Stimulated activated CD8-positive, alpha-beta memory T cell treated with anti-CD3 and anti-CD28 coated beads, Interleukin-4, amount 100 ng/mL, for 48 hours (primary cell): ENCODE measurements around the gene SYTL2.
"Not testable (repeated sequence)": the region's sequence is repeated elsewhere in the genome, so short reads cannot be mapped to it uniquely, and the experiment has no call there.

Source experiments
- DNase-seq: peaks from one replicate; pipeline ENCODE4 v3.0.0-alpha.2; 2020

Gene SYTL2

DNA sequence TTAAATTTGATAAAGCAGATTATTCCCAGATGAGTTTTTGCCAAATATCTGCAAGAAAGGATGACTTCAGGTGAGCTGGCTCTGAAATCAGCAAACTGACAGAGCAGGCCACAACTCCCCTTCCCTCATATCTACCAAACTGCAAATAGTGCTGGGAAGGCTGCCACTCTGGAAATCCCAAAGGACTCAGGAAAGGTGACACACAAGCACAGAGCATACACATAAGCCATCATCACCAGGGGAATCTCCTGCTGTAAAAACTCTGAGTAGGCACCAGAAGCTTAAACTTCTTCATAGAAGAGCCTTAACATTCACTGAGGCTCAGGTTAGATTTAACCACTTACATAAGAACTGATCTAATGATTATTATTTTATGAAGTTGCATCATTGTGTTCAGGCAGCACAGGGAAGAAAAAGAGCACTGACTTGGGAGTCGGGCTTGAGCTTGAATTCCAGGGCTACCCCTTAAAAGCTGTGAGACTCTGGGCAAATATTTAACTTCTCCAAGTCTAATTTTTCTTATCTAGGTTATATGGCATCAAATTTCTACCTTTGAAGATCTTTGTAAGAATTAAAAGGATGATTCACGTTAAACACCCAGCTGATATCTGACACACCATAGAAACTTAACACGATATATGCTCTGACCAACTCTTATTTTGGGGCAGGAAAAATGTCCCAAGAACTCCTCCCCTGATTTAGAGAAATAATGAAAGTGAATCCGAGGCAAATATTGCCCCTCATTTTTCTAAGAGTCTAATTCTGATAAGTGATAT, 15.0 kb downstream of the SYTL2 start:
- DNase-seq = no peak

DNA sequence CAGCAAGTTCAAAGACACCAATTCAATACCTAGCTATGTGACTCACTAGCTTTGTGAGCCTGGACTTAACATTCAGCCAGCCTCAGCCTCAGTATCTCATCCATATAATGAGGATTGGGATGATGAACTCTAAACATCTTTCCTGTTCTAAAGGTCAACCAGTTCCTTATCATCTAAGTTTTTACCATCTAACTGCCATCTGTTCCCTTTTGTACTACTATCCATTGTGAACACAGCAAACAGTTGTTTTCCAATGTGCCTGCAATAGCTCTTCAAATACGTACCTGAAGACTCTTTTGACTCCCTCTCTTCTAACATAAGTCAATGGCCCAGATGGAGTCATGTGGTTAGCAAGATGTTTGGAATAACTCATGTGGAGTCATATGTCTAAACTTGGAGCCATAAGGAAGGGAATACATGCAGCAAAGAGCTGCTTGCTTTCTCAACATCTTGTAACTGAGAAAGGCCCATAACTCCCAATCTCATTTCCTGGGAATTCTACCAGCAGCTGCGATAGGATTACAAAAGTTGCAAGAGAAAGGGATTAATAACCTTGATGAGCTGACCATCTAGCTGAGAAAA, 19.4 kb downstream of the SYTL2 start:
- DNase-seq = no peak

GRCh38 chr11:85787809-85788760, 22.9 kb downstream of the SYTL2 start:
- DNase-seq = no peak

GRCh38 chr11:85787168-85787567, 23.8 kb downstream of the SYTL2 start:
- DNase-seq = no peak

GRCh38 chr11:85784480-85785265, 26.3 kb downstream of the SYTL2 start:
- no peak for DNase-seq

DNA sequence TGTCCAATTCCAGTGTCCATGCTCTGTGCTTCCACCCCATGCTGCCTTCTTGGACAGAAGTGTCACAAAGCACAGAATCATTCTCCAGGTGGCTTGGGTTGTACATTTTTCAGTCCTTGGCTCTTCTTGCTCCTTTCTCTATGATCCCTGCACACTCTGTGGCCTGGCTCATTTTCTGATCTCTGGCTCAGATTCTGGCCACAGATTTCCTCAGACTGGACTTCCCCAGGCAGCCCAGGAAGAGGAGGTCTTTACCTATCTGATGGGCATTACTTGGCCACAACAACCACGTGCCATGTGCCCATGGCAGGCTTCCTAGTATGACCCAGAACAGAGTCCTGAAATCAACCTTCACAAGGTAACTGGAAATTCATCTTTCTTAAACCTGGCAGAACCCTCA, 27.2 kb downstream of the SYTL2 start:
- no peak for DNase-seq

GRCh38 chr11:85780780-85781517, 30.0 kb downstream of the SYTL2 start:
- DNase-seq = peak; percentile 42

DNA sequence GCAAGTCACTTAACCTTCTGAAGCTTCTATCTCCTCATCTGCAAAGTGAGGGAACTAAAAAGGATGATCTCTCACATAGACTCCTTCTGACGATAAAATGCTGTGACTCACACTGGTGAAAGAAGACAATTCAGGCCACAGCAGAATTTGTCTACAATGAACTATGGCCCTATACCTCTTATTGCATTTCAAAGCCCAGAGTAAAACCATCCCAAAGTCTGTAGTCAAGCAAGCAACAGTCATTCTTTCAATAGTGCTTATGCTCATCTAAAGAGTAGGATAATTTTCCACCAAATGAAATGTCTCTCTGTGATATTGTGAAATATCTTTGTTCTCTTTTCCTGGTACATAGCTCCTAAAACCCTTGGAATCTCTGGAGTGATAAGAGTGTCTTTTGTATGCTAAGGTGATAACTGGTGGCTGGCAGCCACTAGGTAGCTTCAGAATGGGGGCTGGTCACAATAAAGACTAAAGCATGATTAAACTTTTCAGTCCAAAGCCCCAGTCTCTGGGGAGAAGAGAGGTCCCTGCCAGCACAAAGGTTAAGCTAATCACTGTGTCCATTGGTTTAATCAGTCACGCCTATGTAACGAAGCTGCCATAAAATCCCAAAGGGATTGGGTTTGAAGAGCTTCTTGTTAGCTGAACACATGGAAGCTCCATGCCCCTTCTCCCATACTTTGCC, 30.8 kb downstream of the SYTL2 start:
- no peak for DNase-seq

DNA sequence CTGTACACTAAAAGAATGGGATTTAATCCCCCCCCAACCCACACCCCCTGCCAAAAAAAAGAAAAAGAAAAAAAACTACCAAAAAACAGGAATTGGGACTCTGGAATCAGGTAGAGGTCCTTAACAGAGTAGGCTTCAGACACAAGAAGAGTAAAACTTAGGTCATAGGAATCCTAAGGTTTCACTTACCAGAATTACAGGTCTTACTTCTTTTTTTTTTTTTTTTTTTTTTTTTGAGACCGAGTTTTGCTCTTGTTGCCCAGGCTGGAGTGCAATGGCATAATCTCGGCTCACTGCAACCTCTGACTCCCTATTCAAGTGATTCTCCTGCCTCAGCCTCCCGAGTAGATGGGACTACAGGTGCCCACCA, 33.4 kb downstream of the SYTL2 start:
- DNase-seq = not testable (repeated sequence)

DNA sequence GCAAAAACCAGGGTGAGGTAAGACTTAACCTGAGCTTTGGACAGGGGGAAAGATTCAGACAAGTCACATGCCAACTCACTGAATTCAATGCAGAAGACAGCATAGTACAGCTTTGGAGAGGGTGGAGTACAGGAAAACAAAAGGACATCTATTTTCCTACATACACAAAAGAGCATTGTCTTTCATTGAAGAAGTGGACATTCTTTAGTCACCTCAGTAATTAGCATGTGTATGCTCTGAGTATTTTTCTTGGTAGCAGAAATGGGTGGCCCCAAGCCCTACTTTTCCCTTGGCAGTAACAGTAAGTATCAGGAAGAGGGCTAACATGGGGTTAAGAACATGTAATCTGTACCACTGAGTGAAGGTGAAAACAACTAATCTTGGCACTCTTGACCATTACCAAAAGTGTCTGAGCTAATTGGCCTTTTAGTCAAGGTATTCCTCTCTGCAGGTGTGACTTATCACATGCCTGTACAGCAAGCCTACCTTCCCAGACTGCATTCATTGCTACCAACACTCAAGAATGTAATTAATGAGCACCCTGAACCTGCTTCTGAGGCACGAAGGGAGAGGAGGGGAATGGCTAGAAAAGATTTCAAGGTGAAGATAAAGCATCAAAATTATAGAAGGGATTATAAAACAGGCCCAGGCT, 33.9 kb downstream of the SYTL2 start:
- no peak for DNase-seq

DNA sequence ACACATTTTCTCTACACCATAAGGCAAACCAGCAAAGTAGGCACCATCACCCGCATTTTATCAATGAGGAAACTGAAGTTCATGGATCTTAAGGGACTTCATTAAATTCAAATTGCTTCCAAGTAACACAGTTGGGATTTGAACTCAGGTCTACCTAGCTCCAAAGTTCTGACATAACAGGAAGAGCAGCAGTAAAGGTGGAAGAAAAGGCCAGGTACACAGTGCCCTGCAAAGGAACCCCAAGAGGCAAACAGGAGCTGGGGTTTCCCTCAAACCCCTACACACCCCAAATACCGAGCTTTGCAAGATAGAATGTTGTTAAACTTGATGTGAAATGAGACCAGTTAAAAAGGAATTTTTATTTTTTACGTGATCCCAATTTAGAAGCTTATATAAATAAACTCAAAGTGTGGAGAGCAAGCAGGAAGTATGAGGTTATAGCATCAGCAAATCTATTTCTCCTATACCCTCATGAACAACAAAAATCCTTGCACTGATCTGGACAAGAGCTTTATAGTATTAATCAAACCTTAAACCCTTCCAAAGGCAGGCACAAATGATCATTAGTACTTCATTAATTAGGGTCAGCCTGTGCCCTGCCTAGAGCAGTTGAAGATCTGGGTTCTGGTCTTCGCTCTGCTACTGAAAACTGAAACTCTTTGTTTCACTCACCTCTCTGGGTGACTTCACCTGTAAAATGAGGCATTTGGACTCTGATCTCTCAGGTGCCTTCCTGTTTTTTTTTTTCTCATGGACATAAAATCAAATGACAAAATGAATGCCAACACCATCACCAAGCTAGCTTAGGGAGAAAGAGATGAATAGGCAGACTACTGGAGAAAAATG, 36.5 kb downstream of the SYTL2 start:
- no peak for DNase-seq

DNA sequence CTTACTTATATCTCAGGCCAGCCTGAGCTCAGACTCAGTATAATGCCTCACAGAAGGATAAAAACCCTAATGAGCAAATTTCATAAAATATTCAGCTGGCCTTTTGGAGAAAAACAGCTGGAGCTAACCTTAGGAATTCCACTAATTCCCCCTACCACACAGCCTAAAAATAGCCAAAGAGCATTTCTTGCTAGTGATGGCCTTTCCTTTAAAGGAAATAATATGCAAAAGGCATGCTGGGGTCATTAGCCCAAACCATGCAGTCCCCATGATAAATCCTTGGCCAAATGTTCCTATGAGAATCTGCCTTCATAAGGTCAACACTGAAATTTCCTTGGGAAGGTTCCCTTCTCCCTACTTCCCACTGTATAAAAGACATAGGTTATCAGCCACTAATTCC, 38.2 kb downstream of the SYTL2 start:
- DNase-seq = no peak

GRCh38 chr11:85771568-85771967, 39.4 kb downstream of the SYTL2 start:
- DNase-seq = no peak

DNA sequence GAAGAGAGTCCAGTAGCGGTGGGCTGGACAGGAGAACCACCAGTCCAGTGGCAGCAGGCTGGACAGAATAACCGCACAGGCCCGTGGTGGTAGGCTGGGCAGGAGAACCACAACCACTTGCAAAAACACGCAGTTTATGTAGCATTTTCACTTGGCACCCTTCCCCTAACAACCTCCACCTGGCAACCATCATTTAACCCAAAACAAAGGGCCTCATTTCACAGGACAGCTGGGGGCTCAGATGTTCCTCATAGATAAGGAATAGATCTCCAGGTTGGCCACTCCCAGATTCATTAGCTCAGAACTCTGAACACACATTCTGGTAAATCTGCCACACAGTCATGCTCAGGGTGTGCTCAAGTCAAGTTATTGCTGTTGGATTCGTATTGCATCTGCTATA, 41.2 kb downstream of the SYTL2 start:
- no peak for DNase-seq

- no peak for DNase-seq
Observed at GRCh38 chr11:85768473-85769146, 42.3 kb downstream of the SYTL2 start.

- no peak for DNase-seq
Observed at GRCh38 chr11:85767246-85767945, 43.5 kb downstream of the SYTL2 start.

- DNase-seq = no peak
Observed at GRCh38 chr11:85766721-85767161, 44.2 kb downstream of the SYTL2 start.

GRCh38 chr11:85764796-85765195, 46.1 kb downstream of the SYTL2 start:
- no peak for DNase-seq

DNA sequence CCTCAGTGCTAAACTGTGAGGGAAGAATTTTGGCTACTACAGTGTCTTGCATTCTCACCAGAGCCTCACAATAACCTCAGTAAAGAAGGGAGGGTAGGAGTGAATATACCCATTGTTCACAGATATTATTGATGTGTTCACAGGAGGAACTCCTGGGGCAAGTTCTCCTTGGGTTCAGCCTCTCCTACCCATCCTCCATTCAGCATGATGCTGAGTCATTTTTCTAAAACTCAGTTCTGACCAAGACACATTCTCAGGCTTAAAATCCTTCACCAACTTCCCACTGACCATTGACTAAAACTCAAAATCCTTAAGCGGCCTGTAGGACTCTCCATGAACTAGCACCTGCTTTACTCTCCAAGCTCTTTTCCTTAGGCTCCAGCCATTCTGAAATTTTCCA, 48.7 kb downstream of the SYTL2 start:
- no peak for DNase-seq
